Esophagus squamous epithelium (tissue), 5 donors: ENCODE data around the gene NDUFB11. TPM values are rescaled to one million over a fixed set of nuclear protein-coding genes. Genes with fewer than 3 reads are reported as not detected.

ENCODE experiments used
- DNase-seq: peaks from one replicate; lab custom pipeline; 2025; lab: John Stamatoyannopoulos, UW
- H3K27ac ChIP-seq, 4 donors: fragments of 200-600 bp; sonication (generic); one replicate each; pipeline ENCODE4 v1.5.1; 2016 to 2019; ENCODE audit warnings: mild to moderate bottlenecking in 1 of 4
- H3K27me3 ChIP-seq, 4 donors: fragments of 200-600 bp; sonication (generic); 1 replicate in 3 of 4; 2 replicates in 1 of 4; pipeline versions ENCODE4 v1.5.1 to v1.6.0; 2017 to 2021; ENCODE audit warnings: antibody characterized with exemption in 1 of 4
- H3K36me3 ChIP-seq, 3 donors: fragments of 200-600 bp; sonication (generic); one replicate each; pipeline ENCODE4 v1.5.1; 2016 to 2019
- H3K4me1 ChIP-seq, 3 donors: fragments of 200-600 bp; sonication (generic); one replicate each; pipeline ENCODE4 v1.5.1; 2017 to 2019
- H3K4me3 ChIP-seq, 4 donors: fragments of 200-600 bp; sonication (generic); 1 replicate in 3 of 4; 2 replicates in 1 of 4; pipeline ENCODE4 v1.5.1; 2016 to 2019; ENCODE audit warnings: mild to moderate bottlenecking in 2 of 4, moderate library complexity in 1 of 4
- H3K9me3 ChIP-seq, 3 donors: fragments of 200-600 bp; sonication (generic); one replicate each; pipeline ENCODE4 v1.5.1; 2016 to 2019
- POLR2A ChIP-seq, 4 donors: fragments of 450-650 bp; IDR thresholded peaks; one replicate each; pipeline ENCODE4 v1.6.1; 2017; ENCODE audit warnings: antibody characterized with exemption in 4 of 4, mild to moderate bottlenecking in 4 of 4, moderate library complexity in 3 of 4
- WGBS, 2 donors: methylation state at CpG; one replicate each; pipeline ENCODE4 v1.1.5; 2018; 5-methylcytosine and 5-hydroxymethylcytosine counted together
- intact Hi-C: fragments of 100-400 bp; cut with DNase I; formaldehyde crosslinking; loops from one replicate; pipeline ENCODE4 v1.15.0; 2022
- total RNA-seq, 4 donors: library from RNA; depleted of rRNA; stranded (reverse); fragments of >200 nt; gene quantifications; one replicate each; pipeline ENCODE4 v1.1.0, GENCODE V29; 2016
- TF ChIP-seq, protein P1 (sequence below), 6 experiments: fragments of 450-650 bp in 4 of 6; fragments of 200-600 bp in 2 of 6; sonication (generic) in 2 of 6; IDR thresholded peaks; one replicate each; pipeline ENCODE4 v1.5.1; 2016 to 2019; ENCODE audit warnings: antibody characterized with exemption in 6 of 6, mild to moderate bottlenecking in 4 of 6, moderate library complexity in 4 of 6
- donor health status: DM: yes; HTN: yes; CAD: no.

The NDUFB11 gene
- total RNA-seq, 4 donors from 2014 or later: 41.4 to 74.6 (median 59.8) TPM

DNA sequence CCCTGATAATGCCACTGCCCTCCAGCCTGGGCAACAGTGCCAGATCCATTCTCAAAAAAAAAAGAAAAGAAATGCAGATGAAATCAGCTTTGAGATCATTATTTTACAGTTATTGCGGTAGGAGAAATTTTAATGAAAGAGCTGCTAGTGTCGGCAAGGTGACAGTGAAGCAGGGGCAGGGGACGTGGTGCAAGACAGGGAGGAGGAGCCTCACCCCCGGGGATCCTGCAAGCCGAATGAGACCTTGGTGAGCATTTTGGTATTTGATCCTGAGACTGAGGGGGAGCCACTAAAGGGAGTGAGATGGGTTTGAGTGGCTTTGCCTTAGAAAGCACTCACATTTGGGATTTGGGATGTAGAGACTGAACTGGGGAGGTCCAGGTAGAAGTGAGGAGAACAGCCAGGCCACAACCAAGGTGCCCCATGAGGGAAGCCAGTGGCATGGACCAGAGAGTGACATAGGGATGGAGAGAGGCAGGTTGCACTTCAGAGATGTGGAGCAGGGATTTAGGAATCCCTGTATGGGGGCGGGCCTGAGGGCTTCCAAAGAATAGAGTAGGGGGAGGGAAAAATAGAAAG lies 24.1 kb upstream of the NDUFB11 start:
- H3K27ac ChIP-seq: no peak overlapping the region
- WGBS, 2 donors: 77 to 80% methylated on average over 3 to 6 of the region's 6 CpGs
- TF ChIP-seq POLR2A (IDR thresholded peaks at IDR 0.05): no peak
- TF ChIP-seq, protein P1, sequence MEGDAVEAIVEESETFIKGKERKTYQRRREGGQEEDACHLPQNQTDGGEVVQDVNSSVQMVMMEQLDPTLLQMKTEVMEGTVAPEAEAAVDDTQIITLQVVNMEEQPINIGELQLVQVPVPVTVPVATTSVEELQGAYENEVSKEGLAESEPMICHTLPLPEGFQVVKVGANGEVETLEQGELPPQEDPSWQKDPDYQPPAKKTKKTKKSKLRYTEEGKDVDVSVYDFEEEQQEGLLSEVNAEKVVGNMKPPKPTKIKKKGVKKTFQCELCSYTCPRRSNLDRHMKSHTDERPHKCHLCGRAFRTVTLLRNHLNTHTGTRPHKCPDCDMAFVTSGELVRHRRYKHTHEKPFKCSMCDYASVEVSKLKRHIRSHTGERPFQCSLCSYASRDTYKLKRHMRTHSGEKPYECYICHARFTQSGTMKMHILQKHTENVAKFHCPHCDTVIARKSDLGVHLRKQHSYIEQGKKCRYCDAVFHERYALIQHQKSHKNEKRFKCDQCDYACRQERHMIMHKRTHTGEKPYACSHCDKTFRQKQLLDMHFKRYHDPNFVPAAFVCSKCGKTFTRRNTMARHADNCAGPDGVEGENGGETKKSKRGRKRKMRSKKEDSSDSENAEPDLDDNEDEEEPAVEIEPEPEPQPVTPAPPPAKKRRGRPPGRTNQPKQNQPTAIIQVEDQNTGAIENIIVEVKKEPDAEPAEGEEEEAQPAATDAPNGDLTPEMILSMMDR (IDR thresholded peaks at IDR 0.05): no peak
- H3K4me3 ChIP-seq: no peak overlapping the region
- no peaks in the 10 kb centered on the region for H3K4me1 ChIP-seq
- no peaks in the 10 kb centered on the region for H3K9me3 ChIP-seq
- intact Hi-C loops: no loop called here
- DNase-seq: no peak
- H3K27me3 ChIP-seq: peaks cover 0 to 3% (median 0%) of the 10 kb centered on the region in 4 donors
- H3K36me3 ChIP-seq: peaks cover 0 to 46% (median 8%) of the 10 kb centered on the region in 3 donors

DNA sequence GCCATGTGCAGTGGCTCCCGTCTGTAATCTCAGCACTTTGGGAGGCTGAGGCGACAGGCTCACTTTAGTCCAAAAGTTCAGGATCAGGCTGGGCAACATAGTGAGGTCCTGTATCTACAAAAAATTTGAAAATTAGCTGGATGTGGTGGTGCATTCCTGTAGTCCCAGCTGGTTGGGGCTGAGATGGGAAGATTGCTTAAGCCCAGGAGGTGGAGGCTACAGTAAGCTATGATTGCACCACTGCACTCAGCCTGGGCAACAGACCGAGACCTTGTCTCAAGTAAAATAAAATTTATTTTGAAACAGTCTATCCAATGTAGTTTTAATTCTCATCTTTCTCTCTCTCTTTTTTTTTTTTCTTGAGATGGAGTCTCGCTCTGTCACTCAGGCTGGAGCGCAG lies 21.6 kb upstream of the NDUFB11 start:
- H3K4me3 ChIP-seq: no peak overlapping the region
- H3K9me3 ChIP-seq: no peaks in the 10 kb centered on the region
- TF ChIP-seq, protein P1 (IDR thresholded peaks at IDR 0.05): no peak
- TF ChIP-seq POLR2A (IDR thresholded peaks at IDR 0.05): no peak
- H3K4me1 ChIP-seq: no peaks in the 10 kb centered on the region
- H3K27ac ChIP-seq: no peak overlapping the region
- DNase-seq: no peak
- intact Hi-C loops: no loop called here
- 87 to 97% methylated on average over 4 to 5 of the region's 5 CpGs for WGBS, 2 donors
- H3K27me3 ChIP-seq: peaks cover 0 to 3% (median 0%) of the 10 kb centered on the region in 4 donors
- H3K36me3 ChIP-seq: peaks cover 0 to 26% (median 8%) of the 10 kb centered on the region in 3 donors

DNA sequence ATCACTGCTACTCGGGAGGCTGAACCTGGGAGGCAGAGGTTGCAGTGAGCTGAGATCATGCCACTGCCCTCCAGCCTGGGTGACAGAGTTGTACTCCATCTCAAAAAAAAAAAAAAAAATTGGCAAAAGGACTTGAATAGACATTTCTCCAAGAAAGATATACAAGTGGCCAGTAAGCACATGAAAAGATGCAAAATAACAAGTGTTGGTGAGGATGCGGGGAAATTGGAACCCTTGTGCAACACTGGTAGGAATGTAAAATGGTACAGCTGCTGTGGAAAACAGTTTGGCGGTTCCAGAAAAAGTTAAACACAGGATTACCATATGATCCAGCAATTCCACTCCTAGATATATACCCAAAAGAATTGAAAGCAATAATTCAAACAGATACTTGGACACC lies 19.9 kb upstream of the NDUFB11 start:
- no peak for DNase-seq
- WGBS, 2 donors: 94 to 97% methylated on average over 3 of the region's 3 CpGs
- H3K27ac ChIP-seq: no peak overlapping the region

GRCh38 chrX:47162927-47163583 lies 18.6 kb upstream of the NDUFB11 start:
- TF ChIP-seq, protein P1 (IDR thresholded peaks at IDR 0.05): no peak
- no peak for TF ChIP-seq POLR2A (IDR thresholded peaks at IDR 0.05)
- peaks cover 0 to 4% (median 0%) of the 10 kb centered on the region in 3 donors for H3K9me3 ChIP-seq
- intact Hi-C loops: no loop called here
- peaks cover 0 to 14% (median 0%) of the 10 kb centered on the region in 3 donors for H3K36me3 ChIP-seq
- no peaks in the 10 kb centered on the region for H3K27me3 ChIP-seq
- DNase-seq: no peak
- WGBS, 2 donors: 86 to 97% methylated on average over 4 to 5 of the region's 5 CpGs
- no peak overlapping the region for H3K27ac ChIP-seq
- no peaks in the 10 kb centered on the region for H3K4me1 ChIP-seq
- H3K4me3 ChIP-seq: no peak overlapping the region

More for the DNA sequence above, 19.9 kb upstream of the NDUFB11 start:
- no peaks in the 10 kb centered on the region for H3K9me3 ChIP-seq
- H3K4me1 ChIP-seq: no peaks in the 10 kb centered on the region
- peaks cover 0 to 9% (median 4%) of the 10 kb centered on the region in 3 donors for H3K36me3 ChIP-seq
- no peak overlapping the region for H3K4me3 ChIP-seq
- intact Hi-C loops: no loop called here
- peaks cover 0 to 2% (median 0%) of the 10 kb centered on the region in 4 donors for H3K27me3 ChIP-seq
- no peak for TF ChIP-seq POLR2A (IDR thresholded peaks at IDR 0.05)
- TF ChIP-seq, protein P1 (IDR thresholded peaks at IDR 0.05): no peak

DNA sequence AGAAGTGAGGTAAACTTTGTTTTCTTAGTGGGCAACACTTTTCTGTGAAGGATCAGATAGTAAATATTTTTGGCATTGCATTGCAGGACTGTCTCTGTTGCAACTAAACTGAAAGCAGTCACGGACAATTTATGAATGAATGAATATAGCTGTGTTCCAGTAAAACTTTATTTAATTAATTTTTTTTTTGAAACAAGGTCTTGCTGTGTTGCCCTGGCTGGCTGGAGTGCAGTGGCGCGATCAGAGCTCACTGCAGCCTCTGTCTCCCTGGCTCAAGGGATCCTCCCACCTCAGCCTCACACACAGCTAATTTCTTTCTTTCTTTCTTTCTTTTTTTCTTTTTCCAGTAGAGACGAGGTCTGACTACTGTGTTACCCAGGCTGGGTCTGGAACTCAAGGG lies 16.3 kb upstream of the NDUFB11 start:
- peaks cover 0 to 36% (median 0%) of the 10 kb centered on the region in 3 donors for H3K36me3 ChIP-seq
- H3K4me3 ChIP-seq: no peak overlapping the region
- no peaks in the 10 kb centered on the region for H3K27me3 ChIP-seq
- intact Hi-C loops: no loop called here
- no peak overlapping the region for H3K27ac ChIP-seq
- no peaks in the 10 kb centered on the region for H3K4me1 ChIP-seq
- TF ChIP-seq, protein P1 (IDR thresholded peaks at IDR 0.05): no peak
- no peak for TF ChIP-seq POLR2A (IDR thresholded peaks at IDR 0.05)
- WGBS, 2 donors: 59 to 85% methylated on average over 3 to 4 of the region's 4 CpGs
- peaks cover 0 to 4% (median 0%) of the 10 kb centered on the region in 3 donors for H3K9me3 ChIP-seq
- no peak for DNase-seq
